Activated B cell treated with CpG ODN at 0.5 μM for 24 hours (primary cell): Measurements from ENCODE around the gene LMO3. TPM values are rescaled to one million over a fixed set of nuclear protein-coding genes. Genes with fewer than 3 reads are reported as not detected.

ENCODE experiments used
- ATAC-seq: fragments of 200-7000 bp; cut with Tn5 transposase; one replicate; pipeline ENCODE4 v1.10.0; 2021; ENCODE audit warnings: low read depth, mild to moderate bottlenecking, moderate library complexity
- CTCF ChIA-PET: fragments of 350-600 bp; sonication (Branson Sonifier 250); formaldehyde crosslinking; loops from one replicate; lab custom pipeline; 2021; ENCODE audit warnings: antibody characterized with exemption; lab: Charles Lee
- POLR2A ChIA-PET: fragments of 350-600 bp; sonication (Branson Sonifier 250); formaldehyde crosslinking; loops from one replicate; lab custom pipeline; 2021; ENCODE audit warnings: antibody characterized with exemption; lab: Charles Lee
- DNase-seq: peaks from one replicate; pipeline ENCODE4 v3.0.0; 2022
- H3K27ac Mint-ChIP-seq: one replicate; pipeline ENCODE4 v1.8.0; 2020; ENCODE audit warnings: mixed read lengths
- H3K27me3 Mint-ChIP-seq: one replicate; pipeline ENCODE4 v1.8.0; 2021; ENCODE audit warnings: mixed read lengths
- H3K36me3 Mint-ChIP-seq: one replicate; pipeline ENCODE4 v1.8.0; 2021; ENCODE audit warnings: low read depth, mixed read lengths
- H3K4me1 Mint-ChIP-seq: one replicate; pipeline ENCODE4 v1.8.0; 2021; ENCODE audit warnings: mixed read lengths
- H3K4me3 Mint-ChIP-seq: one replicate; pipeline ENCODE4 v1.8.0; 2020; ENCODE audit warnings: mild to moderate bottlenecking, mixed read lengths
- H3K9me3 Mint-ChIP-seq: one replicate; pipeline ENCODE4 v1.8.0; 2020; ENCODE audit warnings: mixed read lengths
- CTCF ChIP-seq: fragments of 200-600 bp; IDR thresholded peaks from one replicate; pipeline ENCODE4 v1.8.0; 2022; ENCODE audit warnings: antibody characterized with exemption, mild to moderate bottlenecking
- intact Hi-C: fragments of 100-400 bp; cut with micrococcal nuclease; formaldehyde crosslinking; loops from one replicate; pipeline ENCODE4 v1.15.1; 2024
- total RNA-seq: library from RNA; stranded (reverse); gene quantifications from 2 replicates; pipeline ENCODE4 v1.2.3, GENCODE V29; 2022

LMO3 gene
- not detected in 2 replicates for total RNA-seq

- ChIA-PET POLR2A (no interaction called here), CTCF (no interaction called here)
- Mint-ChIP-seq H3K4me3 (peak within 1 kb of the TSS; percentile 44), H3K27ac (no peak within 1 kb of the TSS), H3K9me3 (no peaks in the 10 kb centered on the region), H3K36me3 (no peaks in the 10 kb centered on the region), H3K4me1 (peaks cover 2% of the 10 kb centered on the region), H3K27me3 (peaks cover 38% of the 10 kb centered on the region)
- intact Hi-C loops = no loop called here
- ATAC-seq (no peak), DNase-seq (no peak)
- TF ChIP-seq CTCF = no peak
Measured at GRCh38 chr12:16606117-16606200, at the start of gene LMO3. Gene LMO3, minus strand, starts transcription at chr12:16606162. Its CDS starts 5,302 bp downstream, at chr12:16600860.

GRCh38 chr12:16636435-16637055 is 30.6 kb upstream of the LMO3 start:
- DNase-seq (no peak), ATAC-seq (no peak)
- TF ChIP-seq CTCF = no peak
- Mint-ChIP-seq H3K4me3 (no peak overlapping the region), H3K4me1 (no peaks in the 10 kb centered on the region), H3K27ac (peak overlapping the region; percentile 9), H3K36me3 (no peaks in the 10 kb centered on the region), H3K27me3 (no peaks in the 10 kb centered on the region), H3K9me3 (peaks cover 3% of the 10 kb centered on the region)
- ChIA-PET CTCF (no interaction called here), POLR2A (no interaction called here)
- intact Hi-C loops = no loop called here

- POLR2A ChIA-PET = no interaction called here
- DNase-seq = no peak
- CTCF ChIA-PET = no interaction called here
- no peak for ATAC-seq
- H3K9me3 Mint-ChIP-seq = peaks cover 4% of the 10 kb centered on the region
- H3K4me3 Mint-ChIP-seq = no peak overlapping the region
- intact Hi-C loops = no loop called here
- H3K36me3 Mint-ChIP-seq = no peaks in the 10 kb centered on the region
- no peak overlapping the region for H3K27ac Mint-ChIP-seq
- no peak for TF ChIP-seq CTCF
- H3K27me3 Mint-ChIP-seq = no peaks in the 10 kb centered on the region
- no peaks in the 10 kb centered on the region for H3K4me1 Mint-ChIP-seq
Measured at GRCh38 chr12:16634786-16635185, 28.8 kb upstream of the LMO3 start.

GRCh38 chr12:16626991-16627390 is 21.0 kb upstream of the LMO3 start:
- Mint-ChIP-seq H3K27ac (no peak overlapping the region), H3K27me3 (no peaks in the 10 kb centered on the region), H3K36me3 (no peaks in the 10 kb centered on the region), H3K9me3 (peaks cover 5% of the 10 kb centered on the region), H3K4me1 (no peaks in the 10 kb centered on the region), H3K4me3 (no peak overlapping the region)
- DNase-seq = no peak
- intact Hi-C loops = no loop called here
- TF ChIP-seq CTCF = no peak
- CTCF ChIA-PET = no interaction called here
- POLR2A ChIA-PET = no interaction called here
- no peak for ATAC-seq

- no peak for DNase-seq
- Mint-ChIP-seq H3K27me3 (no peaks in the 10 kb centered on the region), H3K4me3 (no peak overlapping the region), H3K36me3 (no peaks in the 10 kb centered on the region), H3K27ac (no peak overlapping the region), H3K9me3 (peaks cover 2% of the 10 kb centered on the region), H3K4me1 (no peaks in the 10 kb centered on the region)
- CTCF ChIA-PET = no interaction called here
- POLR2A ChIA-PET = no interaction called here
- no peak for ATAC-seq
- TF ChIP-seq CTCF = no peak
- intact Hi-C loops = no loop called here
Measured at GRCh38 chr12:16622338-16622737, 16.4 kb upstream of the LMO3 start.
